Vagina (tissue), 2 donors: ENCODE data around the gene ATP8A2. TPM values are rescaled to one million over a fixed set of nuclear protein-coding genes. Genes with fewer than 3 reads are reported as not detected.

ENCODE experiments used
- DNase-seq, 2 donors: peaks; one replicate each; pipeline ENCODE4 v3.0.0-alpha.2; 2017; ENCODE audit errors: extremely low spot score in 2 of 2
- H3K27ac ChIP-seq: fragments of 200-600 bp; sonication (generic); one replicate; pipeline ENCODE4 v1.5.1; 2019
- H3K27me3 ChIP-seq: fragments of 200-600 bp; sonication (generic); one replicate; pipeline ENCODE4 v1.5.1; 2019
- H3K36me3 ChIP-seq, 2 donors: fragments of 200-600 bp; sonication (generic); one replicate each; pipeline ENCODE4 v1.5.1; 2017 to 2019
- H3K4me1 ChIP-seq: fragments of 200-600 bp; sonication (generic); one replicate; pipeline ENCODE4 v1.5.1; 2019
- H3K4me3 ChIP-seq, 2 donors: fragments of 200-600 bp; sonication (generic); 1 replicate in 1 of 2; 2 replicates in 1 of 2; pipeline ENCODE4 v1.5.1; 2016 to 2019
- H3K9me3 ChIP-seq: fragments of 200-600 bp; sonication (generic); one replicate; pipeline ENCODE4 v1.5.1; 2019
- POLR2A ChIP-seq, 2 donors: fragments of 450-650 bp; IDR thresholded peaks; one replicate each; pipeline ENCODE4 v1.6.1; 2017; ENCODE audit warnings: antibody characterized with exemption in 2 of 2, mild to moderate bottlenecking in 2 of 2, moderate library complexity in 2 of 2
- POLR2AphosphoS5 ChIP-seq, 2 donors: sonication (generic); formaldehyde crosslinking; IDR thresholded peaks; one replicate each; pipeline ENCODE4 v1.9.0; 2017; ENCODE audit warnings: antibody characterized with exemption in 2 of 2, mild to moderate bottlenecking in 2 of 2, low read depth in 1 of 2; ENCODE audit not compliant: insufficient read depth in 1 of 2
- intact Hi-C: fragments of 100-400 bp; cut with DNase I; formaldehyde crosslinking; loops from one replicate; pipeline ENCODE4 v1.15.1; 2023
- total RNA-seq: library from RNA; depleted of rRNA; stranded (reverse); fragments of >200 nt; gene quantifications from one replicate; pipeline ENCODE4 v1.2.3, GENCODE V29; 2016
- TF ChIP-seq, protein P1 (sequence below), 3 experiments: fragments of 450-650 bp in 2 of 3; fragments of 200-600 bp in 1 of 3; sonication (generic) in 1 of 3; IDR thresholded peaks; one replicate each; pipeline ENCODE4 v1.5.1; 2017 to 2019; ENCODE audit warnings: antibody characterized with exemption in 3 of 3, mild to moderate bottlenecking in 2 of 3, moderate library complexity in 2 of 3

The ATP8A2 gene
- total RNA-seq, 1 donor from 2014 or later, result 1.5 TPM

DNA sequence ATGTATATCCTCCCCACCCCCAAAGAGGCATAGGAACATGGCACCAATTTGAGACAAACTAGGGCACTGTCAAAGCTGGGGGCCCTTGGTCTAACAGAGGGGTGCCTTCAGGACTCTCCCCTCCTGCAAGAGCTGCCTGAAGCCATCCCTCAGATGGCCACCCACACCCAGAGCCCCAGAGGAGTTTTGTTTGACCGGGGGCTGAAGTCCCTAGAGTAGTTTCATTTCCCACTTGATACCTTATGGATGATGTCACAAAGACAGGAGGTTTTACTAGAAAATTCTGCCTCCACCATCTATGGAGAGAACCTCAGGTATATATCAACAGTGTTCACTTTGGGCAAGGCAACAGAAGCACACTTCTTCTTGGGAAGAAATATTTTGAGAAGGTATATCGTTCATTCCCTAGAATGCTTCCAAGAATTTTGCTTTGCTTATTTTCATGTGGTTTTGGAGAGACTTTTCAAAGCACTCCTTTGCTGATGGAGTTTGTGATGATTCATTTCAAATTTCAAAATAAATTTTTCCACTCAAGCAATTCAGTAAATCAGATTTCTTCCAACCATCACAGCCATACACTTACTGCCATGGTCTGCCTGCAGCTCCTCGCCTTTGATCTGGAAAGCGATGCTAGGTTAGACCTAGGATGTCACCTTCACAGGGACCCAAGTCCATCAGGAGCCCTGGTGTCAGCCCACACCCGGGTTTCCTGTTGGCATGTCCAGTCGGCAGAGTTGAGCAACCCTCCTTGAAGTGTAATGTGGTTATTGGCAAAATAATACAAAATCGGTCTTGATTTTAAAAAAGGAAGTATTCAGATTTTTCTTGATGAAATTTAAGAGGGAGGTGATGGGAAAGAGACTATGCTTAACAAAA lies 473.0 kb downstream of the ATP8A2 start:
- Histone ChIP-seq H3K27me3 (no peaks in the 10 kb centered on the region), H3K27ac (no peak overlapping the region), H3K36me3 (no peaks in the 10 kb centered on the region), H3K9me3 (no peaks in the 10 kb centered on the region), H3K4me1 (no peaks in the 10 kb centered on the region), H3K4me3 (no peak overlapping the region)
- intact Hi-C loops, result no loop called here
- no peak for DNase-seq
- TF ChIP-seq POLR2A (IDR thresholded peaks at IDR 0.05), result no peak
- TF ChIP-seq, protein P1, sequence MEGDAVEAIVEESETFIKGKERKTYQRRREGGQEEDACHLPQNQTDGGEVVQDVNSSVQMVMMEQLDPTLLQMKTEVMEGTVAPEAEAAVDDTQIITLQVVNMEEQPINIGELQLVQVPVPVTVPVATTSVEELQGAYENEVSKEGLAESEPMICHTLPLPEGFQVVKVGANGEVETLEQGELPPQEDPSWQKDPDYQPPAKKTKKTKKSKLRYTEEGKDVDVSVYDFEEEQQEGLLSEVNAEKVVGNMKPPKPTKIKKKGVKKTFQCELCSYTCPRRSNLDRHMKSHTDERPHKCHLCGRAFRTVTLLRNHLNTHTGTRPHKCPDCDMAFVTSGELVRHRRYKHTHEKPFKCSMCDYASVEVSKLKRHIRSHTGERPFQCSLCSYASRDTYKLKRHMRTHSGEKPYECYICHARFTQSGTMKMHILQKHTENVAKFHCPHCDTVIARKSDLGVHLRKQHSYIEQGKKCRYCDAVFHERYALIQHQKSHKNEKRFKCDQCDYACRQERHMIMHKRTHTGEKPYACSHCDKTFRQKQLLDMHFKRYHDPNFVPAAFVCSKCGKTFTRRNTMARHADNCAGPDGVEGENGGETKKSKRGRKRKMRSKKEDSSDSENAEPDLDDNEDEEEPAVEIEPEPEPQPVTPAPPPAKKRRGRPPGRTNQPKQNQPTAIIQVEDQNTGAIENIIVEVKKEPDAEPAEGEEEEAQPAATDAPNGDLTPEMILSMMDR (IDR thresholded peaks at IDR 0.05), result no peak
- no peak for TF ChIP-seq POLR2AphosphoS5 (IDR thresholded peaks at IDR 0.05; ENCODE audit: insufficient read depth in 1 of 2, low read depth in 1 of 2)

DNA sequence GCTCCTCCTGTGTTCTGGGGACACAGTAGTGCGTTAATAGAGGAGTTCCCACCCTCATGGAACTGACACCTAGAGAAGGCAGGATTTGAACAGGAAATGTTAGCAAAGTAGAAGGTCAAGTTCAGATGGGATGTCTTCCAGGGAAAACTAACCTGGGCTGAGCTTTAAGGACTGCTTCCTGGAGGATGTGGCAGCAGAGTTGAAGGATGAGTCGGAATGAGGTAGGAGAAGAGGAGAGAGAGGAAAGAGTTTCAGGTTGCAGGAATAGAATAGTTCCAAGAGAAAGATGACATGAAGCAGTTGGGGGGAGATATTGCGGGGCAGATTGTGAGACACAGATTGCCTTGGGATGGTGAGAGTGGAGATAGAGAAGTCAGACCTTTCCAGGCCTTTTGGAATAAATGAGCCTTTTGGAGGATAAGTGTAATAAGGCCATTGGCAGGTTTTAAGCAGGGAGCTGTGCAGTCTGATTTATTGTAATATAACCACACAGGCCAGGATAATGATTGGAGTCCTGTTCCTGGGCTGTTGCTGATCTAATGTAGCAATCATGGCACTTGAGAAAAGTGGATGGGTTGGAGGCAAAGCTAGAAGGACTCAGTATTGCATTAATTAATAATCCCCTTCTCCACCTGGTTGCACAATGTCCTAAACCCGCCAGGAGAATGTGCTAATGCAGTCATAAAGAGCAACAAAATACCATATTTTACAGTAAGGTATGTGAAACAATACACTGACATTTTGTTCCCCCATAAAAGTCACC lies 474.6 kb downstream of the ATP8A2 start:
- no peak overlapping the region for H3K27ac ChIP-seq
- intact Hi-C loops, result no loop called here
- no peaks in the 10 kb centered on the region for H3K36me3 ChIP-seq
- TF ChIP-seq POLR2AphosphoS5 (IDR thresholded peaks at IDR 0.05; ENCODE audit: insufficient read depth in 1 of 2, low read depth in 1 of 2) (no peak), POLR2A (IDR thresholded peaks at IDR 0.05) (no peak)
- TF ChIP-seq, protein P1 (IDR thresholded peaks at IDR 0.05), result no peak
- H3K9me3 ChIP-seq, result no peaks in the 10 kb centered on the region
- no peak for DNase-seq
- no peaks in the 10 kb centered on the region for H3K27me3 ChIP-seq
- H3K4me1 ChIP-seq, result no peaks in the 10 kb centered on the region
- no peak overlapping the region for H3K4me3 ChIP-seq

DNA sequence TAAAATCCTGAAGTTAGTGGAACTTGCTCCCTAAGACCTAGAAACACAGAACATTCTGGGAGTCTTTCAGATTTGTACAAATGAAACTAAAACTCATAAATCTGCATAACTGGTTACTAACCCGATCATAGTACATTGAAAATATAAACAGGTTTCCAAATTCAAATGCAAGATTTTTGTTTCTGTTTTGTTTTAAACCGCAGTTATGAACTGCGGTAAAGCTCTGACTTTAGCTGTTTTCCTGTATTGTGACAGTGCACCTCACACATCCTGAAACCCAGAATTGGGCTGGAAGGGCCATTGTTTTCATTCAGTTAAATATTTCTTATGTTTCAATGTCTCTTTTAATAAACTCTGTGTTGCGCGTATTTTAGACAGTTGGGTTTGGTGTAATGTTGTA lies 475.4 kb downstream of the ATP8A2 start:
- Histone ChIP-seq H3K27me3 (no peaks in the 10 kb centered on the region), H3K4me1 (no peaks in the 10 kb centered on the region), H3K4me3 (no peak overlapping the region), H3K36me3 (no peaks in the 10 kb centered on the region), H3K27ac (no peak overlapping the region), H3K9me3 (no peaks in the 10 kb centered on the region)
- intact Hi-C loops, result no loop called here
- TF ChIP-seq POLR2AphosphoS5 (IDR thresholded peaks at IDR 0.05; ENCODE audit: insufficient read depth in 1 of 2, low read depth in 1 of 2) (no peak), POLR2A (IDR thresholded peaks at IDR 0.05) (no peak)
- TF ChIP-seq, protein P1 (IDR thresholded peaks at IDR 0.05), result no peak
- DNase-seq, result no peak

DNA sequence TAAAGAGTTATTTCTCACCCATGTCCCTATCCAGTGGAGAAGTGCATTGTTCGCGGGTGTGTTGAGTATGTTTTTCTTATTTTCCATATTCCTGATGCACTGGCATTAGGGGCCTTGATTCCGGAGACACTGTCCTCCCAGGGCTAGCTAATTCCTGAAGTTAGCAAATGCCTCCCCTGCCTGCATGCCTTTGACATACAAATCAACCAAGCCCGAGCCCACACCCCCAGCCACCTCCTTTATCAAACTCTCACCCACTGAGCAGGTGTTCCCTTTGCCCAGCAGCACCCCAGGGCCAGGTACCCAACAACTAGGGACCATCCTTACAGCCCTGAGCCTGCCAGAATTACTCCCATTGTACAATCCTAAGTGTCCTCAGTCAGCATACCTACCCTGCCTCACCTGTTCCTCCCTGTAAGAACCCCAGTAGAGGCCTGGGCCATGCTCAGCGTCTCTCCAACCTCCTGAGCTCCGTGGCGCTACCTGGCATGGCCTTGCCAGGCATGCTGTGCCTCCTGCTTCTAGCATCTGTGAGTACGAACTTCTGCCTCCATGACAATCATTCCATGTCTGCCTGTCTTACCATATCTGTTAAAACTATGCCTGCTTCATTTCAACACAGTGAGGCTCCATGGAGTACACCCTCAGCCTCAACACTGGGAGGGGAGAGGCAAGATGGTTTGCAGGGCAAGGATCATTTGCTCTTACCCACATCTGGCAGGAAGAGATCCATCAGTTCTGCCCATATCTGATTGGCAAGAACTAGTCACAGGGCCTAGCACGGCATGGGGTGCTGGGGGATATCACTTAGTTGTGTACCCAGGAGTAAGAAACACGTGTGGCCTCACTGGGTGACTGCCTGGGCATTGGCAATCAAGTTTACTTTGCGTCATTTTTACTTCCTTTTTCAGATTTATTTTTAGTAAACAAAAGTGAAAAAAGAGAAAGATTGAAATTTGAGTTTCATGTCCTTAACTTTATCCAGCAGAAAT lies 476.2 kb downstream of the ATP8A2 start:
- Histone ChIP-seq H3K4me1 (no peaks in the 10 kb centered on the region), H3K27me3 (no peaks in the 10 kb centered on the region), H3K4me3 (no peak overlapping the region), H3K27ac (no peak overlapping the region), H3K36me3 (no peaks in the 10 kb centered on the region), H3K9me3 (no peaks in the 10 kb centered on the region)
- no peak for DNase-seq
- TF ChIP-seq POLR2AphosphoS5 (IDR thresholded peaks at IDR 0.05; ENCODE audit: insufficient read depth in 1 of 2, low read depth in 1 of 2), result no peak
- no peak for TF ChIP-seq POLR2A (IDR thresholded peaks at IDR 0.05)
- TF ChIP-seq, protein P1 (IDR thresholded peaks at IDR 0.05), result no peak
- intact Hi-C loops, result no loop called here
